KOPT-K1 (cell line): ENCODE results near the gene PPP2R2C.

Experiments used
- H3K27ac ChIP-seq: fragments of 200-600 bp; sonication (generic); 2 replicates; pipeline ENCODE4 v1.5.1; 2016; ENCODE audit warnings: antibody characterized with exemption, mild to moderate bottlenecking, low read depth, low read length; ENCODE audit not compliant: poor library complexity, severe bottlenecking
- H3K36me3 ChIP-seq: fragments of 200-600 bp; sonication (generic); 2 replicates; pipeline ENCODE4 v1.5.1; 2017; ENCODE audit warnings: antibody characterized with exemption, mild to moderate bottlenecking, low read length, moderate library complexity; ENCODE audit not compliant: insufficient read depth
- H3K9me3 ChIP-seq: fragments of 200-600 bp; sonication (generic); 2 replicates; pipeline ENCODE4 v1.5.1; 2017; ENCODE audit warnings: antibody characterized with exemption, low read length, mild to moderate bottlenecking; ENCODE audit not compliant: insufficient read depth, poor library complexity, severe bottlenecking

Gene PPP2R2C

DNA sequence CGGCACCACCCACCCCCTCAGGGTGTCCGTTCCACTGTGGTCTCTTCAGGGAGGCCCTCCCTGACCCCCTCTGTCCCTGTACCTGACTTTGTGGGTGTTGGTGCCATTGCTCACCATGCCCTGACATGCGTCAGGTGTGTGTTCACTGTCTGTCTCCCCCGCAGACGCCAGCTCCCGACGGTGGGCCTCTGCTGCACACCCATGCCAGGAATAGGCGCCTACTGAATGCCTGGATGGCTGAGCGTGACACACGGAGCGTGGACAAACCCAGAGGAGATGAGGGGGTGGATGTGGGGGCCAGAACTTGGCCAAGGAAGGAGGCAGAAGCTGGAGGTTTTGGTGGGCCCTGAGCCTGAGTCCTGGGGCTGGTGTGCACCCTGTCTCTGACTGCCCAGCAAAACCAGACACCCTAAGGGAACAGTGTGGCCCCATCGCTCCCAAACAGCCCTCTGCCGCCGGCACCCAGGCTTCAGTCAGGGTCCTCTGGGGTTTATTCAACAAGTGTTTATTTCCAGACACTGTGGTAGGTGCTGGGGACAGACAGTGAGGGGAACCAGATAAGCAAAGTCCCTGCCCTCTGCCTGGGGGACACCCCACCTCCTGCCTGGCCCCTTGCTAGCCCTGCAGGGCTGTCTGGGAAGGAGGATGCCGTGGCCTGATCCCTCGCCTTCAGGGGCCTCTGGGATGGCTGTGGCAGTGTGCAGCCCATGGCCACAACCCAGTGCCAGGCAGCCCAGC, 125.9 kb downstream of the PPP2R2C start:
- no peak overlapping the region for H3K27ac ChIP-seq
- H3K36me3 ChIP-seq, result no peaks in the 10 kb centered on the region
- no peaks in the 10 kb centered on the region for H3K9me3 ChIP-seq

DNA sequence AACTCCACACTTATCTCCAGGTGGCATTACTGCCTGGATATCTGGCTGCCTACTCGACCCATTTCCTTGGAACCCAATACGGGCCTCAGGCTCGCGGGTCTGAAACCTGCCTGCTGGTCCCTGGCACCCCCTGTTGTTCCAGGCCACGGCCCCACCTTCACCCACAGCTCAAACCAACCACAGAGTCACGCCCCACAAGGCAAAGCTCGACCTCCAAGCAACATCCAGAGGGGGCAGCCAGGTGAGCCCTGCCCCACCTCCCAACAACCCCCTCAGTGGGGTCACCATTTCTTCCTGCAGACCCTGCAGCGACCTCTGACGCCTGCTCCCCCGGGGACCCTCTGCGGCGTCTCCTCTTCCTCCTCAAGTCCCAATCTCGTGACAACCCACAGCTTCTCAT, 126.5 kb downstream of the PPP2R2C start:
- Histone ChIP-seq H3K36me3 (no peaks in the 10 kb centered on the region), H3K27ac (no peak overlapping the region), H3K9me3 (no peaks in the 10 kb centered on the region)

DNA sequence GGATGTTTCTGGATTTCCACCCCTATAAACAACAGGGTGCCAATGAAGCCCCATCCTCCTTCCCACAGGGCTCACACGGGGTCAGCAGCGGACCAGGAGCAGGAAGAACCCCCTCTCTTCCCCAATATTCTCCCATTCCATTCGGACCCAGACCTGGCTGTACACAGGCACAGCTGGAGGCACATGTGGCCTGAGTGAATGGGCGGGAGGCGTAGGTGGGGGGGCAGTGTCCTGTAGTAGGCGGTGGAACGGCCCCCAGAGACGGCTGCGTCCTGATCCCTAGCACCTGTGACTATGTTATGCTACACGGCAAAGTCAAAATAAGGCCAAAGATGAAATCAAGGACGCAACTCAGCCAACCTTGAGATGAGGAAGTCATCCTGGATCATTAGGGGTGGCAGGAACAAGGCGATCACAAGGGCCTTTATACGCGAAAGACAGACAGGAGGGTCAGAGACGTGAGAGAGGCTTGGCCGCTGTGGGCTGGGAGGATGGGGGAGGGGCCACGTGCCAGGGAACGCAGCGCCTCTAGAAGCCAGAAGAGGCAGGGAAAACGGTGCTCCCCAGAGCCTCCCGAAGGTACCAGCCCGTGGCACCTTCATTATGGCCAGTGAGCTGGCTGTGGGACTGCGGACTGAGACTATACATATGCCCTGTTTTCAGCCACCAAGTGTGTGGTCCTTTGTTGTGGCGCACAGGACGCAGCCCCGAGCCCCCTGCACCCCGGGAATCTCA, 127.2 kb downstream of the PPP2R2C start:
- H3K36me3 ChIP-seq, result no peaks in the 10 kb centered on the region
- H3K27ac ChIP-seq, result no peak overlapping the region
- H3K9me3 ChIP-seq, result no peaks in the 10 kb centered on the region

DNA sequence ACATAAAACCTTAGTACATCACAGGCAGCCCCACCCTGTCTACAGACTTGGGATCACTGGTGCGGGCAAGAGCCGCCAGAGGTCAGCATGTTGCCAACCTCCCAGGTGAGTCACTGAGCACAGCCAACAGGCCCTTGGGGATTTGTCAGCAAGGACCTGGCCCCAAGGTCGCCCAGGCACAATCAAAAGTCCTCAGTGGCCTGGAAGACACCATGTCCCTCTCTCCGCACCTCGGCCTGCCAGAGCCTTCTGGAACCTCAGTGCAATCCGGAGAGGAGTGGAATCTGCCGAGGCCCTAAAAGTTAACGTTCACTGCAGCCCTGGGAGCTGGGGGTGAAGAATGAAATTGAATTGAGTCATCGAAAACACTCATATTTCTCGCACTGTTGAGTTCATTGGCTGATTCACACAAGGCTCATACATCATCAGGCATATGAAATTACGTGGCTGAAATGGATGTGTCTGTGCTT, 128.4 kb downstream of the PPP2R2C start:
- no peaks in the 10 kb centered on the region for H3K9me3 ChIP-seq

DNA sequence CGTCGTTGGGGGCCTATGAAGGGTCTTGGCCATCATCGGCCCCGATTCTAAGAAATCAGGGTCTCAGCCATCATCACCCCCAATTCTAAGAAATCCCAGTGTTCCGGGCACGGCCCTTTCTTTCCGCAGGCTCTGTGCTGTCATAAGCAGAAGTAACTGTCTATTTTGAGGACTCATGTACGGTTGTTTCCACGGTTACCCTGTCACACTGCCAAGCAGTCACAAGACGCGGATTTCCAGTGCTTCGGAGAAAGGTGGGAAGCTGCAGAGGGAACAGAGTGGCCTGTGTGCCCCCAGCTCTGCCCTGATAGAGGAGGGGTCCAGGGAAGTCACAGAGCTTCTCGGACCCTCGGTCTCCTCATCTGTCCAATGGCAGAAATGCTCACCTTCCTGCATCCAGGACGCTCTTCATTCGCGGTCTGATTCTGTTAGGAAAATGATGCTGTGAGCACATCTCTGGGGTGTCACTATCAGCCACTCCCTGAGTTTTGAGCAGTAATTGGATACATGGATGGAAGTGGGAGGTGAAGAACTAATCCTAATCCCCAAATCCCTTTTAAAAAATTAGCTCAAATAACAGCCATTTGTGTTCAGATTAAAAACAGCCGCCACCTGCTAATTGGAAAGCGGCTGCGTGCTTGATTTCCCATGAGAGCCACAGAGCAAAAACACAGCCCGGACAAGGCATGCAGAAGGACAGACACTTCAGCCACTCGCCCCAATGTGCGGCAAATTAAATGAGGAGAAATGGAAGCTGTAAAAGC, 129.7 kb downstream of the PPP2R2C start:
- Histone ChIP-seq H3K9me3 (no peaks in the 10 kb centered on the region), H3K27ac (no peak overlapping the region)

More for the DNA sequence above, 128.4 kb downstream of the PPP2R2C start:
- Histone ChIP-seq H3K36me3 (no peaks in the 10 kb centered on the region), H3K27ac (no peak overlapping the region)

DNA sequence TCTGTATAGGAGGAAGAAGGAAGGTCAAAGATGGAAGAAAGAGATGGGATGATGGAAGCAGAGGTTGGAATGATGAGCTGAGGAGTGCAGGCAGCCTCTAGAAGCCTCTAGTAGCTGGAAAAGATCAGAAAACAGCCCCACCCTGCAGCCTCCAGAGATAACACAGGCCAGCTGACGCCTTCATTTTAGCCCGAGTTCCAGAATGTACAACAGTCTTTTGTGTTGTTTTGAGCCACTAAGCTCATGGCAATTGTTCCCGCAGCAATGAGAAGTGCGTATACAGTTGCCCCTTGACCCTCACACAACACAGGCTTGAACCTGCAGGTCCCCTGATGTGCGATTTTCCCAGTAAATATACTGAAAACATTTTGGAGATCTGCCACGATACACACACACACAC, 130.7 kb downstream of the PPP2R2C start:
- Histone ChIP-seq H3K9me3 (no peaks in the 10 kb centered on the region), H3K27ac (no peak overlapping the region), H3K36me3 (no peaks in the 10 kb centered on the region)

More for the DNA sequence above, 129.7 kb downstream of the PPP2R2C start:
- H3K36me3 ChIP-seq, result no peaks in the 10 kb centered on the region

DNA sequence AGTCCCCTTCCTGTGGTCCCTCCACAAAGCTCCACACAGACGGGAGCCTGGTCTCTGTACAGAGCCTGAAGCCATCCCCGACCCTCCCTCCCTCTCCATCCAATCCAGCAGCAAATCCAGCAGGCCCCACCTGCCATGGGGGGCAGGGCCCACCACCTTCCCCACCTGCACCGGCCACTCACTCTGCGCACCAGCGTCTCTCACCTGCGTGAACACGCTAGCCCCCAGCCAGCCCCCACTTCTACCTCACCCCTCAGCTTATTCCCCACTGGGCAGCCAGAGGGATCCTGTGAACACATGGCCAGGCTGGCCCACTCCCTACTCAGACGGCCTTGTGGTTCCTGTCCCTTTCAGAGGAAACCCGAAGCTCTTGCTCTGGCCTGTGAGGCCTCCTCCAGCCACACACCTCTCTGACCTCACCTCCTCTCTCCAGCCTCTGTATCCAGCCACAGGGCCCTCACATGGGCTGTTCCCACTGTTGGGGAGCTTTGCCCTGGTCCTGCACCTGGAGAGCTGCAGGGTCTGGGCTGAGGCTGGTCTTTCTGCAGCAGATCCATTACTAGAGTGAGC, 131.9 kb downstream of the PPP2R2C start:
- H3K36me3 ChIP-seq, result no peaks in the 10 kb centered on the region
- no peaks in the 10 kb centered on the region for H3K9me3 ChIP-seq
- H3K27ac ChIP-seq, result no peak overlapping the region

DNA sequence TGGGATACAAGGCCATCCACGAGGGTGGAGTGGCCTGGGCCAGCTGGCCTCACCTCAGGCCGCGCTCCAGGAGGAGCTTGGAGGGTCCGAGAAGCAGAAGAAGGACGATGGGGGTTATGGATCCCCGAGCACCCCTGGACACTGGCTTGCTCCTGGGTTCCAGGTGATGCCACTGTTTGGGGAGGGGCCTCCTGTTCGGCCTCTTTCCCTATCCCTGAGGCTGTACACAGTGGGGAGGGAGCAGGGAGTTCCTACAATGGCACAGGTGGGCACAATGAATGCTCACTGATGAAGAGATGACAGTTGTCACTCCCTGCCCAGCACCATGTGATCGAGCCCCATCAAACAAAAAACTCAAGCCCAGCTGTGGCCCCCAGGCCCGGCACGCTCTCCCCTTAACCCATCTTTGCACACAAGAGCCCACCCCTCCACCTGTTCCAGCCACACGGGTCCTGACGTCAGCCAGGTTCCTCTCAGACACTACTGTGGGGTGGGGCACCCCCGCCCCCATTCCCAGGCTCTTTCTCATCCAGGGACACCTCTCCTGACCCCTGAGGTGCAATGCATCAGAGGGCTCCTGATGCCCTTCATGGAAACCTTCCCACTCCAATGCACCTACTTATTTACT, 132.5 kb downstream of the PPP2R2C start:
- Histone ChIP-seq H3K27ac (no peak overlapping the region), H3K9me3 (no peaks in the 10 kb centered on the region), H3K36me3 (no peaks in the 10 kb centered on the region)

DNA sequence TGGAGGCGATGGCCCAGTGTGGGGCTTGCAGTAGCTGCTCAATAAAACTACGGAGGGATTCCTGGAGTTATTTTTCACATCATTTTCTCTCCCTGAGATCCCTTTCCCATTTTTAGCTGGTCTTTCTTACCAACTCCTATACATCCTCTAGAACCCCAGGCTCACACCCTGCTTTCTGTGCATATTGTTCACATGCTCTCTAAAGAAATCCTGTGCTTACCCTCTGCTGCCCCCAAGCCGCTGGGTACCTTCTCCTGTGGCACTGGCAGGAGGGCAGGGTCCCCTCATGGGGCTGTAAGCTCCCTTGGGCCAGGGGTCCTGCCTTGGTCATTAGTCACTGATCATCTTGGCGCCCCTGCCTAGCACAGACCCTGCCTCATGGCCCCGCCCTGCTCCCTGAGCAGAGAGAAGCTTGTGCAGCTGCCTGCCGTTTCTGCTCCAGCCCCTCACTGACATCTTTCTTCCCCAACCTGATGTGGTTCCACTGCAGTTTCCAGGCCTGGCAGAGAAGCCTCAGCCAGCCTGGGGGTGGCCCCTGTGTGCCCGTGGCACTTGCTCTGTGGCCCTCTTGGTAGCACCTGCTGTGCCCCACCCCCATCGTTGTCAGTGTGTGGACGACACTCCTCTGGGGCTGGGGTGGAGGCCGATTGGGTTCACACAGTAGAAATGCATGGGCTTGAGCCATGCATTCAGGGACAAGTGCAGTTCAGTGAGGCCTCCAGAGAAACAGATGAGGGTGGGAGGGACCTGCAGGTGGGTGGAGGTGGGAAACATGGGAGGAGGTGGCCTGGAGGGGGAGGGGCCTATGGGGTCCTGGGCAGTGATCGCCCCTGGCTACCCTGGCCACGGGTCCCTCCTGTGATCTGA, 133.2 kb downstream of the PPP2R2C start:
- H3K9me3 ChIP-seq, result peaks cover 3% of the 10 kb centered on the region
- H3K36me3 ChIP-seq, result no peaks in the 10 kb centered on the region
- H3K27ac ChIP-seq, result no peak overlapping the region

DNA sequence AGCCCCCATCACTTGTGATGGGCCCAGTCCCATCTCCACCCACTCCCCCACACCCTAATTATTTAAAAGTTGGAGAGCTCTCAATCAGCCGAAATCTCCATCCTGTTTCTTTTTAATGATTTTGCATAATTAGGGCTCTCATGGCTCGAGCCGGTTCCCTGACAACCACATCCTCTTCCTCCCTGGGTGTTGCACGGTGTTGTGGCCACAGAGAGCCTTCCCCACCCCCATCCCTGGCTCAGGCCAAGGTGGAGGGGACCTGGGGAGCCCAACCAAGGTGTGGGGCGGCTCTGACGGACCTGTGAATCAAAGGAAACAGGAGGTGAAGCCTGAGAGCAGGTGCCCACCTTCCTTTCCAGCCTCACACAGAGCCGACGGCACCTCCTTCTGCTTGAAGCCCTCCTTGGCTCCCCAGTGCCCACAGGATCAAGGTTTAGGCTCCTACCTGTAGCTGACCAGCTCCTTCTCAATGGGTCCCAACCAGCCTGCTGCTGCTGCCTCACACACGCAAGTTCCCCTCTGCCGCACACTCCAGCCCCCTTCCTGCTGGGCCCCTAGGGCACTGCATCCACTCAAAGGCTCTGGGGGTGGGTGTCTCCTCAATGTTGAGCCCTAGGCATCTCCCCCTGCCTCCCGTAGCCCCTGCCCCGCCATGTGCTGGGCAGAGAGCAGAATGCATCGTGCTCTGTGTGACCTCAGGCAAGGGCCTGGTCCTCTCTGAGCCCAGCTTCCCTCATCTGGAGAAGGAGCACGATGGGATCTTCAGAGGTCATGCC, 134.1 kb downstream of the PPP2R2C start:
- Histone ChIP-seq H3K9me3 (peaks cover 9% of the 10 kb centered on the region), H3K27ac (no peak overlapping the region), H3K36me3 (no peaks in the 10 kb centered on the region)

DNA sequence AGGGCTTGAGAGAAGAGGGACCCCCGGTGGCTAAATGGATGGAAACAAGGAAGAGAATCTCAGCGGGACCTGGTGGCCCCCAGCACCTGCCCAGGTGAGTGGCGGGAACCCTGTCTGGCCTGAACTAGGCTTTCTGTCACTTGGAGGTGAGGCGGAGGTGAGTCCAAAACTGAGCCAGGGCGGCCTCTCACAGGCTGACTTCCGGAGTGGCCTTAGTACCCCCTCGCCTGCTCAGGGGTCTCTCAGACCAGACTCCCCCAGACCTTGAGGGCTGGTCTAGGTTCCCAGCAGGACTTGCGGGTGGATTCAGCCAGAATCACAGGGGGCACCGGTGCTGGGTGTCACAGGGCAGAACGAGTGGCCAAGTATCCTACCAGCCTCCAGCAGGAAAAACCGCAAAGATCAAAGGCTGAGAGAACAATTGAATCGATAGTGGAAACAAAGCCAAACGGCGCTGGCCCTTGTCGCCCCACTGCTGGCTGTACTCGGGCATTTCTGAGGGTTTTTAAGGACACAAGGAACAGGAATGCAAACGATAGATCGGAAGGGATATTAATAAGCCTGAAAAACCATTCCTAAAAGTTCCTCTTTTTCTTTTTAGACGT, 135.0 kb downstream of the PPP2R2C start:
- Histone ChIP-seq H3K9me3 (peaks cover 9% of the 10 kb centered on the region), H3K27ac (no peak overlapping the region), H3K36me3 (no peaks in the 10 kb centered on the region)

DNA sequence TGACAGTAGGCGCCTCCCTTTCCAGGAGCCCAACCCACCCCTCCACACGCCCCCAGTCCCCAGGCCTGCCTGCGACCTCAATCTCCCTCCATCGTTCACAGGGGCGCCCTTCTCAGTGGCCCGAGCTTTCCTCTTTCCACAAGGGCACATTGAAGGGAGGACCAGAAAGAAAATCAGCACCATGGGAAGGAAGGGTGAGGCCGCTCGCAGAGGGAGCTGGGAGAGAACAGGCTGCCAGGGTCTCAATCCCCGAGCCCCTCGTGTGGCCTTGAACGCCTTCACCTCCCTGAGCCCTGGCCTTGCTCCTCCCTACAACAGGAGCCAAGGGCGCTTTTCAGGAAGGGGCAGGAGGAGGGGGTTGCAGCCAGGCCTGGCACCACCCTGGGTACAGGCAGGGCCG, 136.2 kb downstream of the PPP2R2C start:
- H3K36me3 ChIP-seq, result no peaks in the 10 kb centered on the region
- H3K27ac ChIP-seq, result no peak overlapping the region
- H3K9me3 ChIP-seq, result peaks cover 14% of the 10 kb centered on the region

DNA sequence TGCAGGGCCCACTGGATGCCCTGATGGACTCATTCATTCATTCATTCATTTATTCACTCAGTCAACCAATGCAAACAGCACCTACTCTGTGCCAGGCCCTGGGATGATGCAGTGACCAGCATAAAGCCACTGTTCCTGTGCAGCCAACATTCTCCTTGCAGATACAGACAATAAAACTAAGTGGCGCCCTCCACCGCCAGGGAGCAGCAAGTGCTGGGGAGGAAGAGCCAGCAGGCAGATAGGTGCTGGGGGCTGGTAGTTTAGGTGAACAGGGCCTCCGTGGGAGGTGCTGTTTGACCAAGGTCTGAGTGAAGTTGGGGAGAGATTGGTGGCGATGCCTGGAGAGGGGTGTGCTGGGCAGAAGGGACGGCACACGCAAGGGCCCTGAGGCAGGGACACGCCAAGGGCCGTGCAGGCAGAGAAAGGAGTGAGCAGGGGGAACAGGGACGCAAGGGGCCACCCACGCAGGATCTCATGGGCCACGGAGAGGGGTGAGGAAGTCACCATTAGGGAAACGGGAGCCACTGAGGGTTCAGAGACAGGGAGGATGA, 137.3 kb downstream of the PPP2R2C start:
- Histone ChIP-seq H3K27ac (no peak overlapping the region), H3K9me3 (peaks cover 15% of the 10 kb centered on the region), H3K36me3 (no peaks in the 10 kb centered on the region)
